Rectal smooth muscle tissue (tissue), 1 donor: Measurements from ENCODE around the gene RABGAP1.

Experiments
- H3K27ac ChIP-seq: one replicate; pipeline ENCODE4 v1.7.0; 2013; ENCODE audit warnings: low read depth, low read length, inconsistent platforms
- H3K27me3 ChIP-seq: one replicate; pipeline ENCODE4 v1.7.0; 2013; ENCODE audit warnings: low read length; ENCODE audit not compliant: control insufficient read depth, insufficient read depth
- H3K36me3 ChIP-seq: one replicate; pipeline ENCODE4 v1.7.0; 2013; ENCODE audit warnings: low read length; ENCODE audit not compliant: control insufficient read depth, insufficient read depth
- H3K4me1 ChIP-seq: one replicate; pipeline ENCODE4 v1.7.0; 2013; ENCODE audit warnings: low read length; ENCODE audit not compliant: control insufficient read depth, insufficient read depth
- H3K4me3 ChIP-seq: one replicate; pipeline ENCODE4 v1.7.0; 2013; ENCODE audit warnings: low read length
- H3K9ac ChIP-seq: one replicate; pipeline ENCODE4 v1.7.0; 2013; ENCODE audit warnings: low read length

Gene RABGAP1

GRCh38 chr9:123000371-123001068, 59.7 kb downstream of the RABGAP1 start:
- no peaks in the 10 kb centered on the region for H3K4me1 ChIP-seq

DNA sequence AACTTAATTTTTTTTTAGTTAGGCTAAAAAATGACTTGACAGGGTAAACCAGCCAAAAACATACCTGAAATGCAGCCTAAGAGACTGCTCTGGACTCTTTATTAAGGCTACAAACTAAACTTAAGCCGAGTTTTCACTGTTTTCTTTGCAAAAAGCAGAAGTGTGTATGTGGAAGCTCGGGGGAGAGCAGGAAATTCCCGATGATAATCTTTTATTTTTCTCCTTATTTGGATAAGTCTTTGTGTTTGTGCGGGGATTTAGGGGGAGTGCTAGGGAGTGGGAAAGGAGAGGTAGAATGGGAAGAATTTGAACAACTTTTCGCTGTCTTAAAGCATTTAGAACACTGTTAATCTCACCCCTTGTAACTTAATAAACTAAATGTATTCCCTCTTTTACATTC, 61.9 kb downstream of the RABGAP1 start:
- Histone ChIP-seq H3K27ac (no peak overlapping the region), H3K36me3 (peaks cover 3% of the 10 kb centered on the region)

More at GRCh38 chr9:123000371-123001068, 59.7 kb downstream of the RABGAP1 start:
- Histone ChIP-seq H3K27ac (no peak overlapping the region), H3K27me3 (no peaks in the 10 kb centered on the region), H3K36me3 (peaks cover 3% of the 10 kb centered on the region), H3K9ac (no peak overlapping the region), H3K4me3 (no peak overlapping the region)

DNA sequence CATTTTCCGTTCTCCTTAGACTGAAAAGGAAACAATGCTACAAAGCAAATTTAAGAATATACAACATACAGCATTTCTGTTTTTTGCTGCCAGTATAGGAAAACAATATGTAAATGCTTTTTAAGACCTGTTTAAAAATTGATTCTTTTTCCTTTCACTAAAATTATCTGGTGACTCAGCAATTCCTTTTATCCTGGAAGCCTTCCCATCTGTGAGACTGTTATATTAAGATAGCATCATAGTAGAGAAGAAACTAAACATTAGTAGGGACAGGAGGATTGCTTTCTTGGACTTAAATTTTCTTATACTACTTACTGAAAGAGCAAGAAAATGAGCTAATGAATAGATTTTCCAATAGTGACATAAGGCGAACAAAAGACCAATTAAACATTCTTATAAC, 62.6 kb downstream of the RABGAP1 start:
- Histone ChIP-seq H3K4me1 (no peaks in the 10 kb centered on the region), H3K36me3 (peaks cover 3% of the 10 kb centered on the region), H3K27me3 (no peaks in the 10 kb centered on the region), H3K4me3 (no peak overlapping the region), H3K27ac (no peak overlapping the region), H3K9ac (no peak overlapping the region)

More for the DNA sequence above, 61.9 kb downstream of the RABGAP1 start:
- Histone ChIP-seq H3K27me3 (no peaks in the 10 kb centered on the region), H3K4me1 (no peaks in the 10 kb centered on the region), H3K9ac (no peak overlapping the region), H3K4me3 (no peak overlapping the region)

DNA sequence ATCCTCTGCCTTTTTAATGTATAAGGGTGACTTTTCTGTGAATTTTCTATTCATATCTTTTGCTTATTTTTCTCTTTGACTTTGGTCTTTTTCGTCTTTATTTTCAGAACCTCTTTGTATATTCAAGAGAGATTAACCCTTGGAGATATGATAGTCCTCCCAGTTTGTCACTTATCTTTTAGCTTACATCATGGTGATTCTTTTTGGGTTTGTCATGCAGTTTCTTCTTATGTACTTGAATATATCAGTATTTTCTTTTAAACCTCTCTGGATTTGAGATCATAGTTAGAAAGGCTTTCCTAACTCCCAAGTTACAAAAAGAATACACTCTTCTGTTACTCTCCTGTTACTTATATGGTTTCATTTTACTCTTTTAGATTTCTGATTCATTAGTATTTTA, 65.1 kb downstream of the RABGAP1 start:
- no peaks in the 10 kb centered on the region for H3K27me3 ChIP-seq
- H3K36me3 ChIP-seq = peaks cover 4% of the 10 kb centered on the region
- H3K9ac ChIP-seq = no peak overlapping the region
- no peak overlapping the region for H3K27ac ChIP-seq
- H3K4me1 ChIP-seq = no peaks in the 10 kb centered on the region
- H3K4me3 ChIP-seq = no peak overlapping the region

DNA sequence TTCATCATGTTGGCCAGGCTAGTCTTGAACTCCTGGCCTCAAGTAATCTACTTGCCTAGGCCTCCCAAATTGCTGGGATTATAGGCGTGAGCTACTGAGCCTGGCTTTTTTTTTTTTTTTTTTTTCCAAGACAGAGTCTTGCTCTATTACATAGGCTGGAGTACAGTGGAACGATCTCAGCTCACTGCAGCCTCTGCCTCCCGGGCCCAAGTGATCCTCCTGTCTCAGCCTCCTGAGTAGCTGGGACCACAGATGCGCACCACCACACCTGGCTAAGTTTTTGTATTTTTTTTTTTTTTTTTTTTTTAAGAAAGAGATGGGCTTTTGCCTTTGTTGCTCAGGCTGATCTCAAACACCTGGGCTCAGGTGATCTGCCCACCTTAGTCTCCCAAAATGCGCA, 66.4 kb downstream of the RABGAP1 start:
- Histone ChIP-seq H3K27me3 (no peaks in the 10 kb centered on the region), H3K4me3 (no peak overlapping the region), H3K27ac (no peak overlapping the region), H3K36me3 (peaks cover 7% of the 10 kb centered on the region), H3K9ac (no peak overlapping the region), H3K4me1 (no peaks in the 10 kb centered on the region)

DNA sequence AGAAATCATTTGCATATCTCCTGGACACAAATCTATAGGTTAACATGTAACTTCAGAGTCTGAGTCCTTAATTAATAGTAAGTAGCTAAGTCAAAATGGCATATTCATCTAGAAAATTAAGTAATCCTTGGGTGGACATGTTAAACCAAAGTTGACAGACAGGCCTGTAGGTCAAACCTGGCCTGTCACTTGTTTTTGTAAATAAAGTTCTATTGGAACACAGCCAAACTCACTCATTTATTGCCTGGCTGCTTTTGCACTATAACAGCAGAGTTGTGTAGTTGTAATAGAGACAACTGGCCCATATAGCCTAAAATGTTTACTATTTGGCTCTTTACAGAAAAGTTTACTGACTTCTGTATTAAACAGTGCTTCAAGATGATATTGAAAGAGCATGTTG, 68.1 kb downstream of the RABGAP1 start:
- no peak overlapping the region for H3K9ac ChIP-seq
- H3K4me1 ChIP-seq = no peaks in the 10 kb centered on the region
- H3K36me3 ChIP-seq = peaks cover 7% of the 10 kb centered on the region
- no peaks in the 10 kb centered on the region for H3K27me3 ChIP-seq
- H3K4me3 ChIP-seq = no peak overlapping the region
- H3K27ac ChIP-seq = no peak overlapping the region

DNA sequence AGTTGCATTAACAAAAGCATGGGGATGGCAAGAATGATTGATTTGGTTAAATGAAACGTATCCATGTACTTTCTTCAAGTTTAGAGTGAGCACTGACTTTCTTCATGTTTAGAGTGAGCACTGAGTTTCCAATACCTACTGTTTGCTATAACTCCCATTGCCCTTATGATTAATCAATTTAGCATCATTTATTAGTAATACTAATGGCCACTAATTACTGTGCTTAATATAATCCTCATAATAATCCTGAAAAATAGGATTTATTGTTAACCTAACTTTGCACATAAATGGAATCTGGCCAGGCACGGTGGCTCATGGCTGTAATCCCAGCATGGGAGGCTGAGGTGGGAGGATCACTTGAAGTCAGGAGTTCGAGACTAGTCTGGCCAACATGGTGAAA, 70.6 kb downstream of the RABGAP1 start:
- no peak overlapping the region for H3K27ac ChIP-seq
- no peak overlapping the region for H3K4me3 ChIP-seq
- H3K27me3 ChIP-seq = no peaks in the 10 kb centered on the region
- H3K36me3 ChIP-seq = peaks cover 10% of the 10 kb centered on the region
- no peak overlapping the region for H3K9ac ChIP-seq
- H3K4me1 ChIP-seq = no peaks in the 10 kb centered on the region

GRCh38 chr9:123011878-123012528, 71.2 kb downstream of the RABGAP1 start:
- H3K4me3 ChIP-seq = no peak overlapping the region
- no peak overlapping the region for H3K9ac ChIP-seq
- no peak overlapping the region for H3K27ac ChIP-seq
- no peaks in the 10 kb centered on the region for H3K4me1 ChIP-seq
- peaks cover 10% of the 10 kb centered on the region for H3K36me3 ChIP-seq
- no peaks in the 10 kb centered on the region for H3K27me3 ChIP-seq

DNA sequence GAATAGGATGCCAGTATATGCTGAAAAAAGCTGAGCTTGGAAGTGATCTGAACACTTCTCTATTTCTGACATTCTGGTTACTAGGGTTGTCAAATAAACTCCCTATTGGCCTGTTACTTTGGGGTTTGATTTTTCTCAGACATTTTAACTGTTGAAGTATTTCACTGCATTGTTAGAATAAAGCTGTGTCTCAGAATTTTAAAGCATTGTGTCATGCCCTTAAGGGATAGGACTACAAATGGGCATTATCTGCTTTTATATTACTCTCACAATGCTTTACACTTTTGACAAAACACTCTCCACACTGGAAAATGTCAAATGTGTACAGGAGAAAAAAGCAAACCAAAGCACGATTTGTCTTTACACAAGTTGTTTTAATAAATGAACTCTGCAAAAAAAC, 75.8 kb downstream of the RABGAP1 start:
- peaks cover 7% of the 10 kb centered on the region for H3K36me3 ChIP-seq
- no peak overlapping the region for H3K9ac ChIP-seq
- H3K27me3 ChIP-seq = no peaks in the 10 kb centered on the region
- H3K4me1 ChIP-seq = no peaks in the 10 kb centered on the region
- no peak overlapping the region for H3K27ac ChIP-seq
- H3K4me3 ChIP-seq = no peak overlapping the region

DNA sequence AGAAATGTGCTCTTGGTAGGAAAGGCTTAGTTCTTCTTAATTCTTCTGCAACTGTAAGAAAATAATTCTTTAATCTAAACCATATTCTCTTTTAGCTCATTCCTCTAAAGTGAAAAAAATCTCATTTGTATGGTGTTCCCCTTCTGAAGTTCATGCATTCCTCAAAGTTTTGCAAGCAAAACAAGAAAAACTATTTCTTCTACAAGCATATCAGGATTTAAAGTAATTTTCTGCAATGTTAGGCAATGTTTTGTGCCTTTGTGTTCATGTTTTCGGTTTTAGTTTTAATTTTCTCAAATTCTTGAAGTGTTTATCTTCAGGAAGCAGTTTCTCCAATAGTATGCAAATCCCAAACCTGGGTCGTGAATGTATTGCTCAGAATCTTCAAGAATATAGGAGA, 80.0 kb downstream of the RABGAP1 start:
- Histone ChIP-seq H3K27me3 (no peaks in the 10 kb centered on the region), H3K9ac (no peak overlapping the region), H3K4me3 (no peak overlapping the region), H3K4me1 (no peaks in the 10 kb centered on the region), H3K36me3 (peaks cover 6% of the 10 kb centered on the region), H3K27ac (no peak overlapping the region)

DNA sequence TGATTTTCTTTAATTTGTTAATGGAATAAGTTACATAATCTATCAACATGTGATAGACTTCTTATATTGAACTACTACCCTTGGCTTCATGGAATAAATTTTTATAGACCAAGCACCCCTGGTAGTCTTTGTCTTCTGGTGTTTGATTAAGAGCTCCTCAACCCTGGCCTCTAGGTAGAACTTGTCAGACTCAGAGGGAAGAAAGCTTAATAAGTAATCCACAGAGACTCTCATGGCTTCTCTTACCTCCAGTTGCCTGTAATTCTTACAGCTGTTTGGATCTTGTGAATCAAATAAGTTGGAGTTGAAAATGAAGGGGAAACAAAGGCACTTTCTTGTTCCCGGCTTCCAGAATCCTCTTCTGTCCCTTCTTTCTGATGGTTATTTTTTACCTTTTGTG, 85.6 kb downstream of the RABGAP1 start:
- H3K27ac ChIP-seq = no peak overlapping the region
- H3K4me3 ChIP-seq = no peak overlapping the region
- no peak overlapping the region for H3K9ac ChIP-seq
- H3K27me3 ChIP-seq = no peaks in the 10 kb centered on the region
- H3K4me1 ChIP-seq = no peaks in the 10 kb centered on the region
- peaks cover 4% of the 10 kb centered on the region for H3K36me3 ChIP-seq

- Histone ChIP-seq H3K27ac (no peak overlapping the region), H3K4me1 (no peaks in the 10 kb centered on the region), H3K36me3 (peaks cover 4% of the 10 kb centered on the region), H3K27me3 (no peaks in the 10 kb centered on the region), H3K9ac (no peak overlapping the region), H3K4me3 (no peak overlapping the region)
These were observed 86.7 kb downstream of the RABGAP1 start for GRCh38 chr9:123027517-123027916.

- H3K4me1 ChIP-seq = no peaks in the 10 kb centered on the region
These were observed 87.3 kb downstream of the RABGAP1 start for GRCh38 chr9:123028136-123028535.

More at GRCh38 chr9:123028136-123028535, 87.3 kb downstream of the RABGAP1 start:
- Histone ChIP-seq H3K27ac (no peak overlapping the region), H3K4me3 (no peak overlapping the region), H3K27me3 (no peaks in the 10 kb centered on the region), H3K9ac (no peak overlapping the region), H3K36me3 (peaks cover 4% of the 10 kb centered on the region)
